VCaP (cell line): ENCODE results near the gene ALOX15B.

Experiments used
- H3K27ac ChIP-seq: fragments of 450-650 bp; 2 replicates; pipeline ENCODE4 v1.5.1; 2017
- TF ChIP-seq, protein P1 (sequence below): fragments of 450-650 bp; conservative IDR thresholded peaks from 2 replicates; pipeline ENCODE4 v1.5.1; 2017; ENCODE audit warnings: mild to moderate bottlenecking, moderate library complexity

The ALOX15B gene

DNA sequence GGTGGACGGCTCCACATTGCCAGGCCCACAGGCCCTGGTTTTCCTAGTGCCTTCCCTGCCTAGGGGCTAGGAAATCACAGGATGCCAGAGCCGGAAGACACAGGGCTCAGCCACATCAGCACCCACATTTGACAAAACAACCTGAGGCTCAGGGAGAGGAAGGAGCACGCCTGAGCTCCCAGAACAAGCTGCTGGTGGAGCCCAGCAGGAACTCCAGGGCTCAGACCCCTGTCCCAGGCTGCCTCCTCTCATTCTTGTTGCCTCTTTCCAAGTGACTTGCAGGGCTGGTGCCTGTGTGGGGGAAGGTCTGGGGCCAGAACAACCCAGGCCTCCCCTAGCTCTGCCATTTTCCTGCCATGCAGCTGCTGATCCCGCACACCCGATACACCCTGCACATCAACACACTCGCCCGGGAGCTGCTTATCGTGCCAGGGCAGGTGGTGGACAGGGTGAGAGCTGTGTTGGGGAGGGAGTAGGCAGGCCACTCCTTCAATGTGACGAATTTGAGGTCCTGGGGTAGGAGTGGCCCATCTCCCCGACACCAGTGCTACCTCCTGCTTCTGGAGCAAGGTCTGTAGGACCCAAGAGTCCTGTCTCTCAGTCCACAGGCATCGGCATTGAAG is 7.6 kb downstream of the ALOX15B start:
- TF ChIP-seq, protein P1, sequence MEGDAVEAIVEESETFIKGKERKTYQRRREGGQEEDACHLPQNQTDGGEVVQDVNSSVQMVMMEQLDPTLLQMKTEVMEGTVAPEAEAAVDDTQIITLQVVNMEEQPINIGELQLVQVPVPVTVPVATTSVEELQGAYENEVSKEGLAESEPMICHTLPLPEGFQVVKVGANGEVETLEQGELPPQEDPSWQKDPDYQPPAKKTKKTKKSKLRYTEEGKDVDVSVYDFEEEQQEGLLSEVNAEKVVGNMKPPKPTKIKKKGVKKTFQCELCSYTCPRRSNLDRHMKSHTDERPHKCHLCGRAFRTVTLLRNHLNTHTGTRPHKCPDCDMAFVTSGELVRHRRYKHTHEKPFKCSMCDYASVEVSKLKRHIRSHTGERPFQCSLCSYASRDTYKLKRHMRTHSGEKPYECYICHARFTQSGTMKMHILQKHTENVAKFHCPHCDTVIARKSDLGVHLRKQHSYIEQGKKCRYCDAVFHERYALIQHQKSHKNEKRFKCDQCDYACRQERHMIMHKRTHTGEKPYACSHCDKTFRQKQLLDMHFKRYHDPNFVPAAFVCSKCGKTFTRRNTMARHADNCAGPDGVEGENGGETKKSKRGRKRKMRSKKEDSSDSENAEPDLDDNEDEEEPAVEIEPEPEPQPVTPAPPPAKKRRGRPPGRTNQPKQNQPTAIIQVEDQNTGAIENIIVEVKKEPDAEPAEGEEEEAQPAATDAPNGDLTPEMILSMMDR: no peak
- no peak overlapping the region for H3K27ac ChIP-seq

DNA sequence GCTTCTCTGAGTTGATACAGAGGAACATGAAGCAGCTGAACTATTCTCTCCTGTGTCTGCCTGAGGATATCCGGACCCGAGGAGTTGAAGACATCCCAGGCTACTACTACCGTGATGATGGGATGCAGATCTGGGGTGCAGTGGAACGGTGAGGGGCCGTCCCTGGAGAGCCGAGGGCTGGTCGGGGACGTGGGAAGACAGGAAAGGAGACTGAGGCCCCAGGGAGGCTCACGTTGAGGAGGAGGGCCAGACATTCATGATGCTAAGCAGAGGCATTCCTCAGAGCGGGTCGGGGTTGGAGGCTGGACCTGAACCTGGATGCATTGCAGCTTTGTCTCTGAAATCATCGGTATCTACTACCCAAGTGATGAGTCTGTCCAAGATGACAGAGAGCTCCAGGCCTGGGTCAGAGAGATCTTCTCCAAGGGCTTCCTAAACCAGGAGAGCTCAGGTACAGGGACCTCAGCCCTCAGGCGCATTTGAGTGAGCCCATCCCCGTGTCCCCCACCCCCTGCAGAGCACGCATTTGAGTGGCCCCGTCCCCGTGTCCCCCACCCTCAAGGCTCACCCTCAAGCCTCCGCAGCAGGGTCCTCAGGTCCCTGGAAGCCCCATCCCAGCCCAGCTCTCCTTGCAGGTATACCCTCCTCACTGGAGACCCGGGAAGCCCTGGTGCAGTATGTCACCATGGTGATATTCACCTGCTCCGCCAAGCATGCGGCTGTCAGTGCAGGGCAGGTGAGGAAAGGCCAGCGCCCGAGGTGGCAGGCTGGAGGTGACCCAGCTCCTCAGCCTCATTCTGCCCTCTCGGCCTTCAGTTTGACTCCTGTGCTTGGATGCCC is 8.3 kb downstream of the ALOX15B start:
- TF ChIP-seq, protein P1: no peak

DNA sequence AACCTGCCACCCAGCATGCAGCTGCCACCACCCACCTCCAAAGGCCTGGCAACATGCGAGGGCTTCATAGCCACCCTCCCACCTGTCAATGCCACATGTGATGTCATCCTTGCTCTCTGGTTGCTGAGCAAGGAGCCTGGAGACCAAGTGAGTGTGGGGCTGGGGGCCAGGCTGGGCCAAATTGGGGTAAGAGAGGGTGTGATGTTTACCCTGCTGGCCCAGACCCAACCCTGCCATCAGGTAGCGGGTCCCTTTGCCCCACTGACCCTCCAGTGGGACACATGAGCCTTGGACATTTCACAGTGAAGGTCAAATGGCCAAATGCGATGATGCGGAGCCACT is 8.9 kb downstream of the ALOX15B start:
- TF ChIP-seq, protein P1: no peak
- H3K27ac ChIP-seq: no peak overlapping the region

More for the DNA sequence above, 8.3 kb downstream of the ALOX15B start:
- H3K27ac ChIP-seq: no peak overlapping the region

DNA sequence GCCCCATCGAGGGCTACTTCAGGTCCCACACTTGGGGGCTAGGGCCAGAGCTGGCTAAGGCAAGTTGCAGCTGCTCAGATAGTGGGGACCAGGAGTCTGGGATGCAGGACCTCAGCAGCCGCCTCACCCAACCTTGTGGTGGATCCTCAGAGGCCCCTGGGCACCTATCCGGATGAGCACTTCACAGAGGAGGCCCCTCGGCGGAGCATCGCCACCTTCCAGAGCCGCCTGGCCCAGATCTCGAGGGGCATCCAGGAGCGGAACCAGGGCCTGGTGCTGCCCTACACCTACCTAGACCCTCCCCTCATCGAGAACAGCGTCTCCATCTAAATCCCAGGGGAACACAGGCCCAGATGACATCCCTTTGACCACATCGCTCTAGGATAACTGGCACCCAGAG is 9.4 kb downstream of the ALOX15B start:
- TF ChIP-seq, protein P1: no peak

DNA sequence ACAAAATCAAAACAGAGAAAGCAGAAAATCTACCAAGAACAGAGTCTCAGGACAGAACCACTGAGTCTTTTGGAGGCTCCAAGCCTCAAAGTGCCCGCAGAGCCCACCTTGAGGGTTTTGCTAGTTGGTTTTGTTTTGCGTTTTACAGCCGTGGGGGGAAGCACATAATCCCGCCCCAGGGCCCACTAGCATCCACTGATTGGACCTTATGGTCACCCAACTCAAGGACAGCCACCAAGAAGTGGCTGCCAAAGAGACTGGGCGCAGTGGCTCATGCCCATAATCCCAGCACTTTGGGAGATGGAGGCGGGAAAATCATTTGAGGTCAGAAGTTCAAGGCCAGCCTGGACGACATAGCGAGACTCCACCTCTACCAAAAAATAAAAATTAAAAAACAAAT is 9.9 kb downstream of the ALOX15B start:
- TF ChIP-seq, protein P1: no peak
- no peak overlapping the region for H3K27ac ChIP-seq

More for the DNA sequence above, 9.4 kb downstream of the ALOX15B start:
- H3K27ac ChIP-seq: no peak overlapping the region

DNA sequence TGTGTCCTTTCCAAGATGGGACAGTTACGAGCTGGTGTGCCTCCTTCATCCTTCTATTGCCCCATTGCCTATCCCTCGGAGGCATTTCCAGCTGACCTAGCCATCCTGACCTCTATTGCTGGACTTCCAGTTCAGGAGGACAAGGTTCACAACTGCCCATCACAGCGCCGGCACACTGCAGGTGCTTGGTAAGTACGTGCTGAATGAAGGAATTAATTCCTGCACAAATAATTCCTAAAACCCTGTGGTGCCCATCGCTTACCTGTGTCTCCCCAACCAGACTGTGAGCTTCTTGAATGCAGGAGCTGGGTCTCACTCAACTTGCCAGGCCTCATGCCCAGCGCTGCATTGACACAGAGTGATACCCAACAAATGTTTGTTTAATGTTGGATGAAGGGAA is 13.0 kb downstream of the ALOX15B start:
- TF ChIP-seq, protein P1: no peak

DNA sequence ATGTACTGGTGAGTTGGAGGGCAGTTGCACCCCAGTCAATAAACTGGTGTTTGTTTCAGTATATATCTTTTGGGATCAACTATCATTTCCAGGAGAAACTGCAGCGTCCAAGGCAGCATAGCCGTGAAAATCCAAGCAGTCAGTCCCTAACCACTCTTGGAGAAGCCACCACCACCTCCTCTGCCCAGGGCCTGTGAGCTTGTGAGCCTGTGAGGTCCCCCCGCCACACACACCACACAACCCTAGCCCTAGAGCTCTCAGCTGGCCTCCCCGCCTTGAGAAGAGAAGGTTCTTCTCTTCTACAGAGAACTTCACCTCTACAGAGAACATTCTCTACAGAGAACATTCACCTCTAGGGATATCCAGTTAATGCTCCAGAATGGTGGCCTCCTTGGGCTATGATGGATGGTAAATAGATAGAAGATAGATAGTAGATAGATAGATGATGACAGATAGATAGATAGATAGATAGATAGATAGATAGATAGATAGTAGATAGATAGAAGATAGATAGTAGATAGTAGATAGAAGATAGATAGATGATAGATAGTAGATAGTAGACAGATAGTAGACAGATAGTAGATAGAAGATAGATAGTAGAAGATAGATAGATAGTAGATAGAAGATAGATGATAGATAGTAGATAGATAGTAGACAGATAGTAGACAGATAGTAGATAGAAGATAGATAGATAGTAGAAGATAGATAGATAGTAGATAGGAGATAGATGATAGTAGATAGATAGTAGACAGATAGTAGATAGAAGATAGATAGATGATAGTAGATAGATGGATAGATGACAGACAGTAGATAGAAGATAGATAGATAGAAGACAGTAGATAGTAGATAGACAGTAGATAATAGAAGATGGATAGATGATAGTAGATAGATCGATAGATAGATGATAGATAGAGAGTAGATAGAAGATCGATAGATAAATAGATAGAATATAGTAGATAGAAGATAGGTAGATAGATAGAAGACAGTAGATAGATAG is 13.7 kb downstream of the ALOX15B start:
- no peak overlapping the region for H3K27ac ChIP-seq
- TF ChIP-seq, protein P1: no peak

More for the DNA sequence above, 13.0 kb downstream of the ALOX15B start:
- no peak overlapping the region for H3K27ac ChIP-seq
